CD4-positive, alpha-beta T cell treated with Interferon alpha-2 for 1 hour (primary cell): Measurements from ENCODE around the gene PSMC5.
"Not testable (repeated sequence)": the region's sequence is repeated elsewhere in the genome, so short reads cannot be mapped to it uniquely, and the experiment has no call there.

ENCODE experiments used
- DNase-seq, 2 donors: peaks; one replicate each; pipeline ENCODE4 v3.0.0-alpha.2; 2020 to 2022

The PSMC5 gene

DNA sequence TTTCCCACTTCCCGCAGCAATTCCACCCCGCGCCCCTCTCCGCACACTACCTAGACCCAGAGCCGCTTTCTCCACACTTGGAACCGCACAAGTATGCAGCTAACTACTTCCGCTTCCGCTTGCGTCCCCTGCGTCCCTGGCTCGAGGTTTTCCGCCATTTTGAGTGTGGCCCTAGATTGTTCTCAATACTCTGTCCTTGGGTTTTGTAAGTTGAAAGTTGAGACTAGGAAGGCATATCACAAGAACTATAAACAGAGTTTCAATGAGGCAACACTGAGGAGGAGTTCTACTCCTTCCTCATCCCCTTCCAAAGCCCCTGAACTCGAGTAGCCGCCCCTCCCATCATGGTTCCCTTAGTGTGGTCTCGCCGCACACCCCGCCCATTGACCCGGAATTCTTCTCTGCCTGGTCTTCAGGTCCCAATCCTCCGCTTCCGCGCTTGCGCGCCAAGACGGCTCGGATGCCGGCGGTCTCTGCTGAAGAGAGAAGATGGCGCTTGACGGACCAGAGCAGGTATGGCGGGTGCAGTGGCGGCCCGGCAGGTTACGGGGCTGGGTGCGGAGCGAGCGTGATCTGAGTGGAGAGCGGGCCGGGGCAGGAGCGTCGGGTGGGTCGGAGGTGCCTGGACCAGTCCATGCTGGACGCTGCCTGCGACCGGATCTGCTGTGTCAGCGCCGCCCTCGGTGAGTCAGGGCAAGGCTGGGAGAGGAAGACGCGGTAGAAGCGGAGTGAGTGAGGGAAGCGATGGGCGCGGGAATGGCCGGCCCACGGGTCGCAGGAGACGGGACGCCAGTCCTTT, at the start of gene PSMC5, which contains the start of gene FTSJ3:
PSMC5 (plus strand) TSS at position 430 of the 799 bp plus-strand sequence; CDS start at position 490, 60 bp downstream.
FTSJ3 (minus strand) TSS at position 662 of the 799 bp plus-strand sequence. CDS start 761 bp downstream, outside the sequence.
- DNase-seq, result peak; percentile 95 to 96

DNA sequence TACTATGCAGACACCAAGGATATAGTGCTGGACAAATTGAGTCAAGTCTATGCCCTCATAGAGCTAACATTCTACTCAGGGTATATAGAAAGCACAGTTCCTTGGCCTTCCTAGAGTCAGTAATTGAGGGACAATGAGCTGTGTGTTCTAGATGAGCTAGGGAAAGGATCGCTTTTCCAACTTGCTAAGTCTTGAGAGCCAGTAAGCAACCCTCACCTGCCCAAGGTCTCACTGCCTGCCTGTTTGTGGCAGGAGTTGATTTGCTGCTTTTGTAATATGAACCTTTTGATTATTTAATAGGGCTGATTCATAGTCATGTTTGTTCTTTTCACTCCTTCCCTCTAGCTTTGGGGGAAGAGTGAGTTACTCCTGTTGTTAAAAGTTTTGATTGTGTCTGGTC, 46.7 kb upstream of the PSMC5 start:
- no peak for DNase-seq

DNA sequence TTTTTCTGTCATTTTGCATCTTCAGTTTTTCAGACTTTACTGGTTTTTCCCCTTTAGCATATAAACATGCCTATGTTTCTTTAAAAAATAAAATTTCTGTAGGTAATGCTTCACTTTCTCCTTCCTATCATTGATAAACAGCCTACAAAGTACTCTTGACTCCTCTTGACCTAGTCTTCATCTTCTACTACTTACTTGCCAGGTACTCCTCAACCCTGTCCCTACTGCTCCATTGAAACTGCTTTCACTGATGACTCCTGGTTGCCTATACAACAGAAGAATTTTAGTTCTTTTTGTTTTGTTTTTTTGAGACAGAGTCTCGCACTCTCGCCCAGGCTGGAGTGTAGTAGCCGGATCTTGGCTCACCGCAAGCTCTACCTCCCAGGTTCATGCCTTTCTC, 46.3 kb upstream of the PSMC5 start:
- no peak for DNase-seq

DNA sequence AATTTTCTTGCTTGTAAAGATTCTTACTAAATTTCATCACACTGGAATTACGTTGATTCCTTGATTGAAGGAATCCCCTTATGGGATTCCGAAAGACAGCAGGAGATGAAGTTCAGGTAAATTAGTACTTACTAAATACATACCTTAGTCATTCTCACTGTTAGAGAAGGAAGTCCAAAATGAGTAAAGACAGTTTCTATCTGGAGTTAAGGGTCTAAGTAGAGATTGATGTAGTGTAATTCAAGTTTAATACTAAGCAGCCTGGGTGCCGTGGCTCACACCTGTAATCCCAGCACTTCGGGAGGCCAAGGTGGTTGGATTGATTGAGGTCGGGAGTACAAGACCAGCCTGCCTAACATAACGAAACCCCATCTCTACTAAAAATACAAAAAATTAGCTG, 43.7 kb upstream of the PSMC5 start:
- DNase-seq, result no peak

DNA sequence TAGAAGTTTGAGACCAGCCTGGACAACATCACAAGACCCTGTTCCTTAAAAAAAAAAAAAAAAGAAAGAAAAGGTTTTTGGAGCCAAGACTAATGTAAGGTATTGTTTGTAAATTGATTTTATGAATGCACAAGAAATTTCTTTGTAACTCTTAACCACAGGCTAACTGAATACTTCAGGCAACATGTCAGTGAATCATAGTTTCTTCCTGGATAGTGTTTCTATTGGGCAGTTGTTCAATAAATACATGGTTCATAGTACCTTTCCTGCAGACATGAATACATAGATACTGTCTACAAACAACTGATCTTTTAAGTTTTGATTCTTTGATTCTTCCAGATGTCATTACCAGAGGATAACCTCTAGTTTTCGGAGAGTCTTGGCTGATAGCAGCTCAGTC, 41.7 kb upstream of the PSMC5 start:
- no peak for DNase-seq

DNA sequence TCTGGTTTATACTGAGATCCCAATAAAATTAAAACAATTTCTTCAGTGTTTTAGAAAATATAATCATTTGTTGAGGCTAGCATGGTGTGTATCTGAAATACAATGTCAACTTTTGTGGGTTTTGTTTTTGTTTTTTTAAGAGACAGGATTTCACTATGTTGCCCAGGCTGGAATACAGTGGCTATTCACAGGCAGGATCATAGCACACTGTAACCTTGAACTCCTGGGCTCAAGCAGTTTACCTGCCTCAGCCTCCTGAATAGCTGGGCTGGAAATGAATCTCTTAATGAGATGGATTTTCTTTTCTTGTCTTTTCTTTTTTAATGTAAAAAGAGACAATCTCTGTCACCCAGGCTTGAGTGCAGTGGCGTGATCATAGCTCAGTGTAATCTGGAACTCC, 41.1 kb upstream of the PSMC5 start:
- DNase-seq, result no peak

DNA sequence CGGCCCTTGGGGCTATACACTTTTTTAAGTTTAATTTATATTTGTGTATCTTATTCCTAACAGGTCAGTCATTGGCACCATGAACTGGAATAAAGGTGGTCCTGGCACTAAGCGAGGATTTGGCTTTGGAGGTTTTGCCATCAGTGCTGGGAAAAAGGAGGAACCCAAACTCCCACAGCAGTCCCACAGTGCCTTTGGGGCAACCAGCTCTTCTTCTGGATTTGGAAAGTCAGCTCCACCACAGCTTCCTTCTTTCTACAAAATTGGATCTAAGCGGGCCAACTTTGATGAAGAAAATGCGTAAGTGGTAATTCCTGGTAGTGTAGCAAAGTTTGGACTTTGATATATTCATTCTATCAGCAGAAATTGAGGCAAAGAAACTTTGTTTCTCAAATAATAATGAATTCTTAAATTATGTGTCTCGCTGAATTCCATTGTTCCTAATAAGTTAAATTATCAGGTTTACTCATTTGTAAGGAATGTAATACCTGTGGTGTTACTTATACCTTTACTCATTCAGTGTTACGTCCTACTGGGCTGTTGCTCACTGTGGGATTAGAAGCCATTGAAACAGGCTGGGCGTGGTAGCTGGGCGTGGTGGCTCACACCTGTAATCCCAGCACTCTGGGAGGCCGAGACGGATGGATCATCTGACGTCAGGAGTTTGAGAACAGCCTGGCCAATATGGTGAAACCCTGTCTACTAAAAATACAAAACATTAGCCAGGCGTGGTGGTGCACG, 40.1 kb upstream of the PSMC5 start:
- DNase-seq, result no peak

DNA sequence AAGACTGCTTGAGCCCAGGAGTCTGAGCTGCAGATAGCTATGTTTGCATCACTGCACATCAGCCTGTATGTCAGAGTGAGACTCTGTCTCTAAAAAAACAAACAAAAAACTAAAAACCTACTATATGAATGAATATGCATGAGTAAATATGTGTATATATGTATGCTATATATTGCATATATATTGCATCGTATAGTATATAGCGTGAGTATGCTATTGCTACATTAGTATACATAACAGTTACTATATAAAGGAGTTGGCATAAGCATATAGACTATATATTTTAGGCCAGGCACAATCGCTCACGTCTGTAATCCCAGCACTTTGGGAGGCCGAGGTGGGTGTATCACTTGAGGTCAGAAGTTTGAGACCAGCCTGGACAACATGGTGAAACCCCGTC, 37.2 kb upstream of the PSMC5 start:
- DNase-seq, result no peak

DNA sequence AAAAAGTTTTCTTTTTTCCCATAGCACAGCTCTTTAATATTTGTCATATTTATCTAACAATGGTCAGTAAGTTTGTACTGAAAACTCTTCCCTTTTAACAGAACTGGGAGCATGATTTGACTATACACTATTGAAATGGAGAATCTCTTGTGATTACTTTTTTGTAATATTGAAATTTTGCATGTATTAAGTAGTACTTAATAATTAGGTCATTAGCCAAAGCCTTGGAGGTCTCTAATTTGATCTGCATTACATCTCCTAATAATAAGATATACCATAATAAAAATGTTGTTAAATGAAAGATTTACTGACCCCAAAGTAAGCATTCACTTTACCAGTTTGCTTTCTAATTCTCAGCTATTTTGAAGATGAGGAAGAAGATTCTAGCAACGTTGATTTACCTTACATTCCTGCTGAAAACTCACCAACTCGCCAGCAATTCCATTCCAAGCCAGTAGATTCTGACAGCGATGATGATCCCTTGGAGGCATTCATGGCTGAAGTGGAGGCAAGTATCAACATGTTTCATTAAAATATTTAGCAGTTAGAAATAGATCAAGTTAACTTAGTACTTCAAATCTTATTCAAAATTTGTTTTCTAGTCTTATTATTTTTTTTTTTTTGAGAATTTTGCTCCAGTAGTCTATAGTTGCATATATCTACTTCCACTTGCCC, 35.0 kb upstream of the PSMC5 start:
- DNase-seq, result no peak

DNA sequence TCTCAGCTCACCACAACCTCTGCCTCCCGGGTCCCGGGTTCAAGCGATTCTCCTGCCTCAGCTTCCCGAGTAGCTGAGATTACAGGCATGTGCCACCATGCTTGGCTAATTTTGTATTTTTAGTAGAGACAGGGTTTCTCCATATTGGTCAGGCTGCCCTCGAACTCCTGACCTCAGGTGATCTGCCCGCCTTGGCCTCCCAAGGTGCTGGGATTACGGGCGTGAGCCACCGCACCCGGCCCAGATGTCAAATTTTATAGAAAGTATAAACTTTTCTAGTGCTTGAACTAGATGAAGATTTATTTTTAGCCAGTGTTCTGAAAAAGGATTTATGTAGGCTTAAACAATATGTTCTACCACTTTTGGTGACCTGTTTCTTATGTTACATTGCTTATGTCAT, 30.9 kb upstream of the PSMC5 start:
- DNase-seq, result not testable (repeated sequence)

DNA sequence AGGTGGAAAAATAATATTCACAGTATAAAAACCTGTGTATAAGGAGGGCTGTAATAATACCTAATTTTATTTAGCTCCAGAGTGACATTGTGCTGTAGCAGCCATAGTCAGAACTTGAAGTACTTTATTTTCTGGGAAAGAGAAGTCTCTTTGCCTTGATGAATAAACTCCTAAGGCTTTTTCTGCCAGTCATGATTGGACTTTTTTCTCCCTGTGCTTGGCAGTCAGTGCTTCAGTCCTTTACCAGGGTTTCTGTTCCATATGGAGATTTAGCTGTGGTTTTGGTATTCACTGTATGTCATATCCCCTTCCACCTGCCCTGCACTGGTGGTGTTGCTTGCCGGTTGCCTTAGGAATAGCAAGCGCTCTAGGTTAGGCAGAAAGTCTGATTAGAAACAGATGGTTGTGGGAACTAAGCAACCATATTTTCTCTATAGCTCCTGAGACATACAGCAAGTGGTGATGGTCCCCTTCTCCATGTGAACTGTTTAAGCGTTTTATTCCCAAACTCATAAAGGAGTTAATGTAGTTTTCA, 28.6 kb upstream of the PSMC5 start:
- DNase-seq, result no peak

DNA sequence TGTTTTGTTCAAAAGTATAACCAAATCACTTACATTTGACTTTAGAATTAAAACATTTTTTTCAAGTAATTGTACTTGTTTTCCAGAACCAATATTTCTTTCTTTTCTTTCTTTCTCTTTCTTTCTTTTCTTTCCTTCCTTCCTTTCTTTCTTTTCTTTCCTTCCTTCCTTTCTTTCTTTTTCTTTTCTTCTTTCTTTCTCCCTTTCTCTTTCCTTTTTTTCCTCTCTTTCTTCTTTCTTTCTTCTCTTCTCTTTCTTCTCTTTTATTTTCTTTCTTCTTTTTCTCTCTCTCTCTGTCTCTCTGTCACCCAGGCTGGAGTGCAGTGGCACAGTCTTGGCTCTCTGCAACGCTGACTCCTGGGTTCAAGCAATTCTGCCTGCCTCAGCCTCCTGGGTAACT, 26.4 kb upstream of the PSMC5 start:
- no peak for DNase-seq

DNA sequence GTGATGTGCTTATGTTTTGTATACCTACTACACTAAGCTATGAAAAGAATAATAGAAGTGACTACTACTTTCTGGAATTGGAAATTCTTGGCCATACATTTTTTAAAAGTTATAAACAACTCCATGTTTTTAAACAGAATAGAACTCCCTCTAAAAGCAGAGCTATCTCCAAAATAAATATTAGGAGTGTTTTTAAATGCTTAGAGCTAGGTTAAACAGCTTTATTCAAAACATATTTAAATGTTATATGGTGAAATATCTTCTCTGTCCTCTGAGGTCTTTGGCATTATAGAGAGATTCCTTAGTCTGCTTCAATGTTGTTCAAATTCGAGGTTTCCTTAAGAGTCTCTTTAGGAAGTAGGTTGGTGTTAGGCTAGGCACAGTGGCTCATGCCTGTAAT, 22.9 kb upstream of the PSMC5 start:
- no peak for DNase-seq

DNA sequence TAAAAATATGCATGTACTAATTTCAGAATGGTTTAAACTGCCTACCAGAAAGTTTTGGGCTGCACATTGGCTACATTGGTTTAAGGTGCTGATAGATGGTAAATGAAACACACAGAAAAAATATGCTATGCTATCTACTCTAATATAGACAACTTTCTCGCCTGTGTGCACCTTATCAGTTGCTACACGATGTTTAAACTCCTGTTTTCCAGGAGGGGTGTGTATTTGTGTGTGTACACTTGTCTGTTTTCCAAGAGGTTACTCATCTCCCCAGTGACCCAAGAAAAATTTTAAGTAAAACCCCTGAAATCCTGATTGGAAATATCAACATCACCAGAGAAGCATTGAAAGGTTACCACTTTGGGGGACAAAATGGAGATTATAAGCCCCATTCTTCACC, 21.6 kb upstream of the PSMC5 start:
- no peak for DNase-seq

DNA sequence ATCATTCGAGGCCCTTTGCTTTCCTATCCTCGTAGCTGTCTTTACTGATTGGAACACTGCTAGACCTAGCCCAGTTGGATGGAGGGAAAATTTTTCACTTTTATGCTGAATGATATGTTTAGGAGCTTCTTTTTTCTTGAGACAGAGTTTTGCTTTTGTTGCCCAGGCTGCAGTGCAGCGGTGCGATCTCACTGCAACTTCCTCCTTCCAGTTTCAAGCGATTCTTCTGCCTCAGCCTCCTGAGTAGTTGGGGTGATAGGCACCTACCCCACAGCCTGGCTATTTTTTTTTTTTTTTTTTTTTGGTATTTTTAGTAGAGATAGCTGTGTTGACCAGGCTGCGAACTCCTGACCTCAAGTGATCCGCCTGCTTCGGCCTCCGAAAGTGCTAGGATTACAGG, 17.3 kb upstream of the PSMC5 start:
- no peak for DNase-seq

DNA sequence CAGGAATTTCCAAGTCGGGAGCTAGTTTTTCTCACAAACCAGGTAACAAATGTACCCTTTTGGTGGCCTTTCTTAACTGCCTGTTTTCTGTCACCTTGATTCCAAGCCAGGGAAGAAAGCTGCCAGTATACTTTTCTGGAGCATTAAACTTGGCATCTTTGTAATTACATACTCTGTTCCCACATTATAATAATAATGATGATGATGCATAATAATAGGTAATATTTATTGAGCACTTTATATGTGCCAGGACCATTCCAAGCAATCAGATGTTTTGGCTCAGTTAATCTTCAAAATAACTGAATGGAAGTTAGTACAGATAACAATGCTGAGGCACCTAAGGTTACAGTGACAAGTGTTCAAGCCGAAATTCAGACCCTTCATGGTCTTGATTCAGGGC, 11.1 kb upstream of the PSMC5 start:
- no peak for DNase-seq

DNA sequence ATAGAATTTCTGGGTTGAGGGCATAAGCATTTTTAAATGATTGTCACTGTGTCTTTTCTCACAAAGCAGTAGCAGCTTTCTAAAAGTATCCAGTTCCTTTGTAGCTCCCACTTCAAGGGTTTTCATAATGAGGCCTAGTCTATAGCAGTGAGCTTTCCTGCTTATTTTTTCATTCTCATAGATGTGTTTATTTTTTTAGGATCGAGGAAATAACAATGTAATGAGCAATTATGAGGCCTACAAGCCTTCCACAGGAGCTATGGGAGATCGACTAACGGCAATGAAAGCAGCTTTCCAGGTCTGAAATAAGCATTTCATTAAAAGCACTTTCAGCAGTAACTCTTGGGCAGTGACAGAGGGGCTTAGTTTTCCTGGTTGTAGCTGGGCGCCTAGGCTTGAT, 10.6 kb upstream of the PSMC5 start:
- DNase-seq, result no peak

DNA sequence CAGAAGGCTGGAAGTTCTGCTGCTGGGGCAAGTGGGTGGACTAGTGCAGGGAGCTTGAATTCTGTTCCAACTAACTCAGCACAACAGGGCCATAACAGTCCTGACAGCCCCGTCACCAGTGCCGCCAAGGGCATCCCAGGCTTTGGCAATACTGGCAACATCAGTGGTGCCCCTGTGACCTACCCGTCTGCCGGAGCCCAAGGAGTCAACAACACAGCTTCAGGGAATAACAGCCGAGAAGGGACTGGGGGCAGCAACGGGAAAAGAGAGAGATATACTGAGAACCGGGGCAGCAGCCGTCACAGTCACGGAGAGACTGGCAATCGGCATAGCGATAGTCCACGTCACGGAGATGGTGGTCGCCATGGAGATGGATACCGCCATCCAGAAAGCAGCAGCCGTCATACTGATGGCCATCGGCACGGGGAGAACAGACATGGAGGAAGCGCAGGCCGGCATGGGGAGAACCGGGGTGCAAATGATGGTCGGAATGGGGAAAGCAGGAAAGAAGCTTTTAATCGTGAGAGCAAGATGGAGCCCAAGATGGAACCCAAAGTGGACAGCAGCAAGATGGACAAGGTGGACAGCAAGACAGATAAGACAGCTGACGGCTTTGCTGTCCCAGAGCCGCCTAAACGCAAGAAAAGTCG, 9.4 kb upstream of the PSMC5 start:
- DNase-seq, result no peak

DNA sequence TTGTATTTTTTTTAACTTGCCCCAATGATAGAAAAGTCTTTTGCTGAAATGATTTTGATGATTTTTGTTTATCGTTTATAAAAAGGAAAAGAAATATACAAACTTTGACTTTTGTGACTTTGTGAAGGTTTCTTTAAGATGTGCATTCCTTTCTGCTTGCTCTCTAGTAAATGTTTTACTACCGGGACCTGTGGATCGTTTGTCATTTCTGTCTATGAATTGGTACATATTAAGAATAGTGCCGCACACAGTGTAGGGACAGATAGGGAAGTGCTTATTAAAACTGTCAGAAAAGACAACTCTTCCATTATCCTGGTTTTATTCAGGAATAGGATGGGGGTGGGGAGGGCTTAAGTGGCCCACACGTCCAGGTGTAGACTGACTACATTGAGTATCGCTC, 8.1 kb upstream of the PSMC5 start:
- no peak for DNase-seq

DNA sequence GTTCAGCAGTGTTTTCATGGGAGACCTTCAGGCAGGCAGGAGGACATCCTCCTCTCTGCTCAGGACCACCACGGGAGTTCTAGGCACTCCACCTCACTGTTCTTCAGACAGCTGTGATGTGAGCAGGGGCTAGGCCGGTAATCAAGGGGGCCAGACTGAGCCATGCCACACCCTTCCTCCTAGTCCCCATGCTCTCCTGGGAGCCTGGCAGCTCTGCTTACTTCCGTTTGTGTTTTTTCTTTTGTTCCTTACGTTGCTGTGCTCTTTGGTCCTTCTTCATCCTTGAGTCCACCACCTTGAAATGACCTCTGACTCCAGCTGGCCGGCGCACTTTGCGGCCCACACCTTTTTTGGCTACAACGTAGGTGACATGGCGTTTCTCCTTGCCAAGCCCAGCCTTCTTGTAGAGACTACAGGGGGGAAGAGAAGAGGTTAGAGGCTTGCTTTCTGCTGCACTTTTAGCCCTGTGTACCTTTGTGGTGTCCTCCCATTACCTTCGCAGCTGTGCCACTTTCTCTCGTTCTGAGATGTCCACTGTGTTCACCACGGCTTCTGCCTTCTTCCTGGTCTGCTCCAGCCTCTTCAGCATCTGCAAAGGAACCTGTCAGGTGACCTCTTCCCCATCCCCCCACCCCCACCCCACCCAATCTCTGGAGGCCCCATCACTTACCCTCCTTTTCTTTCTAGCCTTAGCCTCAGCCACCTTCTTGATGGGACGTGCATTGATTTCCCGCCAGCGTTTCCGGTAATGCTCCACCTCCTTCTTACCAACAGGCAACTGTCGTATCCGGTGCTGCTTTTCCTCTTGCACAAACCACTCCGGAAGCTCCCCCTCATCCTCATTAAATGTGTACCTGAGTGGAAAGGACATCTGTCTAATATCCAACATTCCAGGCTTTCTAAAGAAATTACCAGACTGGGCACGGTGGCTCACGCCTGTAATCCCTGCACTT, 7.4 kb upstream of the PSMC5 start:
- peak; percentile 28 to 62 for DNase-seq

DNA sequence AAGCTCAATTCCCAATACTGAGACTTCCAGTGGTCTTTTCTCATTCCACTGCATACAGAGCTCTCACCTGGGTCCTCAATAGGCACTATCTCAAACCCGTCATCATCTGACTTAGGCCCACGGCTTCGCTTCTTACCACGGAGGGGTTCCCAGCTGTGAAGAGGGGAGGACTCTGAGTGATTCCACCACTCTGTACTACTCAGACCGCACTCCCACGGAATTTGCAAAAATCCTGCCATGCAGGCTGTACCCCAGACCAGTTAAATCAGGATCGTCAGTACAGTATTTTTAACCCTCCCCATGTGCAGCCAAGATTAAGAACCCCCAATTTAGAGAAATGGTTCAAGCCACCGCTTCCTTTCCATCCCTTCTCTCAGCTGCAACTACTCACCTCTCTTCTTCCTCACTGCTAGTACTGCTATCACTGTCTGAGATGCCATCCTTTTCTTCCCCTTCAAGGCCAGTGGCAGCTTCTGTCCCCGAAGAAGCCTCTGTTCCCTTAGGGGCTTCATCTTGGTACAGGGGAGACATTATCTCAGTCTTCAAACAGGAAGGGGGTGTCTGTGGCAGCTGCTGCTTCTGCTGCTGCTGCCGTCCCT, 6.2 kb upstream of the PSMC5 start:
- no peak for DNase-seq
